GM06990 (cell line): ENCODE measurements around the gene PACRG.

Experiments used
- DNase-seq: peaks from one replicate; pipeline ENCODE4 v3.0.0-alpha.2; 2011; ENCODE audit not compliant: insufficient read length; ENCODE audit errors: extremely low read depth
- H3K27me3 ChIP-seq: replicated peaks from 2 replicates; pipeline ENCODE4 v1.6.0; 2011; ENCODE audit warnings: low read length; ENCODE audit not compliant: control insufficient read depth, insufficient read depth
- H3K36me3 ChIP-seq: 2 replicates; pipeline ENCODE4 v1.5.1; 2011; ENCODE audit warnings: low read length; ENCODE audit not compliant: control insufficient read depth, insufficient read depth
- H3K4me3 ChIP-seq: replicated peaks from 2 replicates; pipeline ENCODE4 v1.5.1; 2011; ENCODE audit warnings: low read depth, mild to moderate bottlenecking, control low read depth, low read length
- TF ChIP-seq, protein P1 (sequence below): IDR thresholded peaks from 2 replicates; pipeline ENCODE4 v1.5.1; 2011; ENCODE audit warnings: low read length, control low read depth, mild to moderate bottlenecking, inconsistent platforms; ENCODE audit not compliant: insufficient read depth, poor library complexity, severe bottlenecking

PACRG gene

GRCh38 chr6:163198396-163198795 lies 470.6 kb downstream of the PACRG start:
- Histone ChIP-seq H3K36me3 (no peaks in the 10 kb centered on the region), H3K27me3 (no peaks in the 10 kb centered on the region), H3K4me3 (no peak overlapping the region)
- DNase-seq, result no peak
- TF ChIP-seq, protein P1, sequence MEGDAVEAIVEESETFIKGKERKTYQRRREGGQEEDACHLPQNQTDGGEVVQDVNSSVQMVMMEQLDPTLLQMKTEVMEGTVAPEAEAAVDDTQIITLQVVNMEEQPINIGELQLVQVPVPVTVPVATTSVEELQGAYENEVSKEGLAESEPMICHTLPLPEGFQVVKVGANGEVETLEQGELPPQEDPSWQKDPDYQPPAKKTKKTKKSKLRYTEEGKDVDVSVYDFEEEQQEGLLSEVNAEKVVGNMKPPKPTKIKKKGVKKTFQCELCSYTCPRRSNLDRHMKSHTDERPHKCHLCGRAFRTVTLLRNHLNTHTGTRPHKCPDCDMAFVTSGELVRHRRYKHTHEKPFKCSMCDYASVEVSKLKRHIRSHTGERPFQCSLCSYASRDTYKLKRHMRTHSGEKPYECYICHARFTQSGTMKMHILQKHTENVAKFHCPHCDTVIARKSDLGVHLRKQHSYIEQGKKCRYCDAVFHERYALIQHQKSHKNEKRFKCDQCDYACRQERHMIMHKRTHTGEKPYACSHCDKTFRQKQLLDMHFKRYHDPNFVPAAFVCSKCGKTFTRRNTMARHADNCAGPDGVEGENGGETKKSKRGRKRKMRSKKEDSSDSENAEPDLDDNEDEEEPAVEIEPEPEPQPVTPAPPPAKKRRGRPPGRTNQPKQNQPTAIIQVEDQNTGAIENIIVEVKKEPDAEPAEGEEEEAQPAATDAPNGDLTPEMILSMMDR, result no peak

- DNase-seq, result no peak
These were observed 471.6 kb downstream of the PACRG start for GRCh38 chr6:163199371-163199770.

DNA sequence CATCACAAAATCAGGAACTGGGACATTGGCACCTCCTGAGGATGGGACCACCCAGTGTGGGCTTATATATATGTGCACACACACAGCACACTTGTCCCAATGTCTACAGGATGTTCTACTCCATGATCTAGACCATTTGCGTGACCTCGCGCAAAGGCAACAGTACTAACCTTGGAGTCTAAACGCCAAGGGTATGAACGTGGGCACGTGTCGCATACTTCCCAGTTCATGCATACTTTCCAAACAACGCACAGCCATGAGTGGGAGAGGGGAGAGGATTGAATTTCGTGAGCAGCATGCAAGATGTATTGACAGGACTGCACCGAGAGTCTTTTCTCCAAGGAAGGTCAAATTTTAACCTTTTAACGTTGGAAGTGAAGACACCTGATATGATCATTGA lies 472.5 kb downstream of the PACRG start:
- no peak overlapping the region for H3K4me3 ChIP-seq
- no peak for DNase-seq
- no peaks in the 10 kb centered on the region for H3K36me3 ChIP-seq
- H3K27me3 ChIP-seq, result no peaks in the 10 kb centered on the region
- TF ChIP-seq, protein P1, result no peak

More at GRCh38 chr6:163199371-163199770, 471.6 kb downstream of the PACRG start:
- TF ChIP-seq, protein P1, result no peak
- Histone ChIP-seq H3K4me3 (no peak overlapping the region), H3K36me3 (no peaks in the 10 kb centered on the region), H3K27me3 (no peaks in the 10 kb centered on the region)

DNA sequence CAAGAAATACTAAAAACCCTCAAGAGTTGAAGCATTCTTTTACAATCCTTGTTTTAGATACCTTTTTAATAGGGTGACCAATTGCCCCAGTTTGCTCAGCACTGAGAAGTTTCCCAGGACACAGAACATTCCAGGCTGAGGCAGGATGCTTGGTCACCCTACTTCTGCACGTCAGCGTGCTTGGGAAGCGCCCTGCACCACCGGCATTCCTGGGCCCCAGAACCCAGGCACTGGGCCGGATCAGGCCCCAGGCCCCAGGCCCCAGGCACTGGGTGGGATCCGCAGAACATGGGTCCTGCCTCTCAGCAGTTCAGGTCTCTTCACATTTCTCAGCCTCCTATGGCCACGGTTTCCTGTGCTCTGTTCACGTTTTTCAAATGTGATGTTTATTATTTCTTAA lies 472.9 kb downstream of the PACRG start:
- TF ChIP-seq, protein P1, result no peak
- no peaks in the 10 kb centered on the region for H3K27me3 ChIP-seq
- no peak overlapping the region for H3K4me3 ChIP-seq
- no peak for DNase-seq
- no peaks in the 10 kb centered on the region for H3K36me3 ChIP-seq

GRCh38 chr6:163201855-163202254 lies 474.1 kb downstream of the PACRG start:
- no peak overlapping the region for H3K4me3 ChIP-seq
- no peaks in the 10 kb centered on the region for H3K27me3 ChIP-seq
- no peak for DNase-seq

More at GRCh38 chr6:163201855-163202254, 474.1 kb downstream of the PACRG start:
- H3K36me3 ChIP-seq, result no peaks in the 10 kb centered on the region
- TF ChIP-seq, protein P1, result no peak
